ENCODE measurements around the gene ZDHHC11. TPM values are rescaled to one million over a fixed set of nuclear protein-coding genes. Genes with fewer than 3 reads are reported as not detected.

The ZDHHC11 gene
- total and polyA plus RNA-seq, 12 donors = 0.57 to 8.6 (median 2.9) TPM; not detected in 2

- no peak overlapping the region for H3K4me3 ChIP-seq
- peak in 1 of 7 donors; percentile 42 for DNase-seq
- H3K27me3 ChIP-seq = no peaks in the 10 kb centered on the region
- H3K4me1 ChIP-seq (replicated peaks in 1 of 2) = no peaks in the 10 kb centered on the region
- no peaks in the 10 kb centered on the region for H3K9me3 ChIP-seq (replicated peaks in 1 of 3)
- WGBS, 4 donors = 55 to 82% (median 68%) methylated on average over 4 to 9 of the region's 11 CpGs
- intact Hi-C loops (cut with DNase I) = no loop called here
- no peak for TF ChIP-seq POLR2A (IDR thresholded peaks at IDR 0.05)
- TF ChIP-seq CTCF (IDR thresholded peaks at IDR 0.05) = no peak
- H3K36me3 ChIP-seq (replicated peaks in 1 of 2) = no peaks in the 10 kb centered on the region
- no peak overlapping the region for H3K27ac ChIP-seq
These were observed 104.5 kb downstream of the ZDHHC11 start for GRCh38 chr5:746258-746761.

Other genes with a start within 250 kb of the ZDHHC11 start
- gene CEP72, start 238.6 kb downstream of the ZDHHC11 start, total RNA-seq = 1 to 10 TPM in 8 of 9 donors, under 1 TPM in 1; 0.36 to 7.8 (median 2.7) TPM
- gene CEP72, start 238.6 kb downstream of the ZDHHC11 start, polyA plus RNA-seq = 1 to 10 TPM in 2 of 3 donors, under 1 TPM in 1; 0.88 to 5.9 (median 2.1) TPM
- gene TPPP, start 157.6 kb downstream of the ZDHHC11 start, total RNA-seq = 1 to 10 TPM in 7 of 9 donors, under 1 TPM in 2; 0.39 to 9.1 (median 1.6) TPM
- gene TPPP, start 157.6 kb downstream of the ZDHHC11 start, polyA plus RNA-seq = 1 to 10 TPM in 2 of 3 donors, under 1 TPM in 1; 0.94 to 4.0 (median 3.1) TPM
- gene ZDHHC11B, start 66.3 kb downstream of the ZDHHC11 start, total RNA-seq = 1 to 10 TPM in 3 of 9 donors, under 1 TPM in 4, not detected in 2; 0.64 to 4.6 (median 0.89) TPM
- 1 to 10 TPM; 1.7 to 7.8 (median 5.2) TPM for gene ZDHHC11B, start 66.3 kb downstream of the ZDHHC11 start, polyA plus RNA-seq
- 10 to 100 TPM; 11.3 to 32.4 (median 24.4) TPM for gene BRD9, start 41.8 kb upstream of the ZDHHC11 start, total RNA-seq
- gene BRD9, start 41.8 kb upstream of the ZDHHC11 start, polyA plus RNA-seq = 10 to 100 TPM; 27.5 to 39.5 (median 35.5) TPM
- 1 to 10 TPM in 4 of 9 donors, under 1 TPM in 5; 0.30 to 4.2 (median 0.79) TPM for gene TRIP13, start 41.9 kb upstream of the ZDHHC11 start, total RNA-seq
- 1 to 10 TPM in 1 of 3 donors, under 1 TPM in 2; 0.32 to 5.0 (median 0.71) TPM for gene TRIP13, start 41.9 kb upstream of the ZDHHC11 start, polyA plus RNA-seq
- gene NKD2, start 157.8 kb upstream of the ZDHHC11 start, total RNA-seq = 10 to 100 TPM in 4 of 9 donors, 1 to 10 TPM in 4, under 1 TPM in 1; 0.22 to 25.5 (median 9.6) TPM
- 10 to 100 TPM in 2 of 3 donors, under 1 TPM in 1; 0.92 to 32.8 (median 18.1) TPM for gene NKD2, start 157.8 kb upstream of the ZDHHC11 start, polyA plus RNA-seq